Left renal pelvis (tissue), 4 donors: ENCODE data around the gene LRSAM1. TPM values are rescaled to one million over a fixed set of nuclear protein-coding genes. Genes with fewer than 3 reads are reported as not detected.

Experiments used
- DNase-seq, 4 donors: peaks; one replicate each; pipeline ENCODE4 v3.0.0-alpha.2; 2013; ENCODE audit warnings: low read depth in 4 of 4, low spot score in 3 of 4
- polyA plus RNA-seq, 4 donors: library from polyadenylated mRNA; unstranded; fragments of 120-200 nt; gene quantifications; one replicate each; pipeline ENCODE4 v1.2.1, GENCODE V29; 2013; ENCODE audit not compliant: insufficient read length in 4 of 4

LRSAM1 gene
- polyA plus RNA-seq, 4 donors, result 14.2 to 21.1 (median 16.9) TPM

- no peak for DNase-seq
Observed at GRCh38 chr9:127546125-127546832, 95.0 kb downstream of the LRSAM1 start.

DNA sequence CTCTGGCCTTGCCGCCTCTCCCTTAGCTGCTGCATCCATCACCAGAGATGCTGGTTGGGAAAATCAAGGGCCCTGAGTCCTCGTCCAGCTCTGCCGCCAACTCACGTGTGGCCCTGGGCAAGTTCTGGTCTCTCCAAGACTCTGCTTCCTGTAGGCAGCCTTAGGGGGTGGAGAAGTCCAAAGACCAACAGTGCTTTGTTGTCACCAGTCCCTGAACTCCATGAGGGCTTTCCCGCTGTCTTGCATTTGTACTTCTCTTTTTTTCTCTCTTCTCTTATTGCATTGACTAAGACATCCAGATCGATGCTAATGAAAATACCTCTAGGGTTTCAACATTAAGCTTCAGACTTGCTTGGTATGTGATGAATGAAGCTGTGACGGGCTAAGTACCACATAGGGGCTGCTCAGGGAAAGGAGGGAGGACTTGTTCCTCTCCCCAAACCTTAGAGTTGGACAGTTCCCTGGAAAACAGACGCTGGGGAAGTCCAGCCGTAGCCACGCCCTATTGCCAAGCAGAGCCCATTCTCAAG lies 97.1 kb downstream of the LRSAM1 start:
- no peak for DNase-seq

GRCh38 chr9:127549218-127549617 lies 97.9 kb downstream of the LRSAM1 start:
- no peak for DNase-seq

DNA sequence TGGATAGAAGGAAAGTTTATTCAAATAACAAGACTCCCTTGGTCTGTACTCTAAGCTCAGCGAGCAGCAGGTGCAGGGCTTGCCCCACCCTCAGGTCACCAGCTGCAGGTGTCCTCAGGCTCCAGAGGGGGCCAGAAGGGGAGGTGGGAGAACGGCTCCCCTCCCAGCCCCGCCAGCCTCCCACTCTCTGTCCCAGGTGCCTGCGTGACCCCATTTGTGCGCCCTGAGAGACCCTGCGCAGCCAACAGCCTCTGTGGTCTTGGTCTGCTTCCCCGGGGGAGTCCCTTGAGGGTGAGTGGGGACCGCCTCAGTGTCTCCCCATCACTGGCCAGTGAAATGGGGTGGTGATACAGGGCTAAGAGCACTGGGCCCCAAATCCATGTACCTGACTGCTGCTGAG lies 98.4 kb downstream of the LRSAM1 start:
- no peak for DNase-seq

DNA sequence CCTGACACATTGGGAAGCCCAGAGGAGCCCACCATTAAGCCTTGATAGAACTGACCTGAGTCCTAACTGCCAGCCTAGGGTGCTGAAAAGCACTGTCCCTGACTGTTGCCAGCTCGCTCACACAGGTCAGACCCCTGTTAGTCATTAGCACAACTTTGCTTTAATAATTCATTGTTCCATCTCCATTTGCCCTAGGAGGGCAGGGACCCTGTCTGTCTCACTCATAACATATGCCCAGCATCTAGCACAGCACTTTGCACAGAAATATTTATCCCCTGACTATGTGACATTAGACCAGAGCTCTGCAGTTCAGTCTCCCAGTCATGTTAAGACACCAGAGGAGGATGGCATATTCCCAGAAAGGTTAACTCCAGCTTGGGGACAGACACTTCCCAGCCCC lies 99.0 kb downstream of the LRSAM1 start:
- no peak for DNase-seq

GRCh38 chr9:127550751-127551150 lies 99.4 kb downstream of the LRSAM1 start:
- no peak for DNase-seq

Other genes starting within 250 kb of the LRSAM1 start
- gene GARNL3, start 186.7 kb upstream of the LRSAM1 start, polyA plus RNA-seq, result 10 to 100 TPM; 13.7 to 30.4 (median 17.1) TPM
- gene SLC2A8, start 54.3 kb upstream of the LRSAM1 start, polyA plus RNA-seq, result 10 to 100 TPM; 12.3 to 30.0 (median 17.0) TPM
- gene ZNF79, start 27.1 kb upstream of the LRSAM1 start, polyA plus RNA-seq, result 1 to 10 TPM; 5.6 to 7.4 (median 6.9) TPM
- 1,000 to 10,000 TPM; 1,332 to 1,605 (median 1,566) TPM for gene RPL12, start 104 bp upstream of the LRSAM1 start, polyA plus RNA-seq
- 10 to 100 TPM; 23.8 to 36.9 (median 29.2) TPM for gene STXBP1, start 160.8 kb downstream of the LRSAM1 start, polyA plus RNA-seq